HG03066 (cell line): Measurements from ENCODE around the gene PPP1R12A.

ENCODE experiments used
- ATAC-seq: cut with Tn5 transposase; IDR thresholded peaks from one replicate; pipeline ENCODE4 v1.9.1; 2021; ENCODE audit warnings: low read depth; ENCODE audit not compliant: unreplicated experiment

Gene PPP1R12A

DNA sequence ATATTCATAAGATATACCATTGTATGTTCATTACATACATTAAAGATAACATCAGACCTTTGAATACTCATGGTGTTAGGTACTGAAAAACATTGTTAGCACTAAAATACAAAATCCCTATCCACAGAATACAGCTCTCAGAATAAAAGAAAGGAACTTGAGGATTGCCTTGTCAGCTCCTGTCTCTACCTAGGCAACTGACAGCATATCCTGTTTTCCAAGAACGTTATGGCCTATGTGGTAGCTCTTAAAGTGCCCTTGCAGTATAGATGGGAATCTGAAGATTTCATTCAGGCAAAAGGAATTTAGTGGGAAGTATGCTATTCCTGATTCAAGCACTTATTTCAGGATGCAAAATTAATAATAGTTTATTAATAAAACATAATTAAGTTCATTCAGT, 1.8 kb upstream of the PPP1R12A start:
- no peak for ATAC-seq

DNA sequence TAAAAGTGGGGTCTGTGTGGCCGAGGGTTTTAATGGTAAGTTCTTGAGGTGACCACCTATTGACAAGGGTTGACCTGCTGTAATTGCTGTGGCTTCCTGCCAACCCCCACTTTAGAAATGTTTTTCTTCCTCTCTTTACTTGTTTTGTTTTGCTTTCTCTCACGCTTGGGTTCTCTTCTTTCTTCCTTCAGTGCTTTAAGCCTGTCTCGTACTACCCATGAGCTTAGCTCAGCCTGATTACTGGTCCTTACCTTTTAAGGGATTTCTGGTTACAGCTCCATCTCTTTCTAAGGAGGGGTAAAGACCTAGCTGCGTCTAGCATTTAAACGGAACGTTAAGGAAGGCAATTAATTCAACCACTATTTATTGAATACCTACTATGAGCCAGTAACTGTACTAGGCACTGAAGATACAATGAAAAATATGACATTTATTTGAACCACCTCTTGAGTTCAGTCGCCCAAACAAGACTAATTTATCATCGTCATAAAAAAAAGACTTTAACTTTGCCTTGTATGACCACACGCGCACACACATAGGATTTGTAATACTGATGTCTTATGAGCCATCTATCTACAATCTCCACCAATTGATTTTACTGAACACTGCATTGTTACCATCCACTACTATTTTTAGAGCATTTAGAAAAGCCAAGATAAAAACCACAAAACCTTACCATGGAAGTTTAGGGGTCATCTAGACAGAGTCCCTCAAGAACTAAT, 888 bp upstream of the PPP1R12A start:
- ATAC-seq = peak; percentile 27

DNA sequence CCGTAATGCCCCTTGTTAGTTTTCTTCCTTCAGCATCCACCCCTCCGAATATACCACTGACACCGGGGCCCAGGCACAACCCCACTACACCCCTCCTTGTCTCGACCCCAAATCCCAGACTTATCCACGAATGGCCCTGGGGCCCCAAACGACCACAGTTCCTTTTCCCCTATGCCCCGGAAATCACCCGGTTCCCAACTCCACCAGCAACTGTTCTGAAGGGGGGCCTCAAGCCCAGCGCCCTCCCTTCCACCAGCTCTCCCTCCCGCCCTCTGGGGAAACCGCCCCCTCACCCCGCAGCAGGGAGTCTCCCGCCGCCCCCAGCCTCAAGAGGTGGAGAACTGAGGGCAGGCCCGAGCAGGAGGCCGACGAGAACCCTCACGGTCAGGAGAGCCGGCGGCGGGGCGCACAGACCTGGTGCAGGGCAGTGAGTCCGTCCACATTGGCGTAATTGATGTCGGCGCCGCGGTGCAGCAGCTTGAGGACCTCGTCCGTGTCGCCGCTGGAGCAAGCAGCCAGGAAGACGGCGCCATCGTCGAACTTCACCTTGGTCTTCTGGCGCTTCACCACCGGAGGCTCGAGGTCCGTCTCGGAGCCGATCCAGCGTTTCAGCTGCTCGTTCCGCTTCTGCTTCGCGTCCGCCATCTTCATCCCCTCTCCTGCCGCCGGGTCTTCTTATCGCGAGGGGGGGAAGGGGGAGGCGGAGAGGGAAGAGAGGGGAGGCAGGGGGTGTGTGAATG, 446 bp downstream of the PPP1R12A start:
- ATAC-seq = peak; percentile 20

DNA sequence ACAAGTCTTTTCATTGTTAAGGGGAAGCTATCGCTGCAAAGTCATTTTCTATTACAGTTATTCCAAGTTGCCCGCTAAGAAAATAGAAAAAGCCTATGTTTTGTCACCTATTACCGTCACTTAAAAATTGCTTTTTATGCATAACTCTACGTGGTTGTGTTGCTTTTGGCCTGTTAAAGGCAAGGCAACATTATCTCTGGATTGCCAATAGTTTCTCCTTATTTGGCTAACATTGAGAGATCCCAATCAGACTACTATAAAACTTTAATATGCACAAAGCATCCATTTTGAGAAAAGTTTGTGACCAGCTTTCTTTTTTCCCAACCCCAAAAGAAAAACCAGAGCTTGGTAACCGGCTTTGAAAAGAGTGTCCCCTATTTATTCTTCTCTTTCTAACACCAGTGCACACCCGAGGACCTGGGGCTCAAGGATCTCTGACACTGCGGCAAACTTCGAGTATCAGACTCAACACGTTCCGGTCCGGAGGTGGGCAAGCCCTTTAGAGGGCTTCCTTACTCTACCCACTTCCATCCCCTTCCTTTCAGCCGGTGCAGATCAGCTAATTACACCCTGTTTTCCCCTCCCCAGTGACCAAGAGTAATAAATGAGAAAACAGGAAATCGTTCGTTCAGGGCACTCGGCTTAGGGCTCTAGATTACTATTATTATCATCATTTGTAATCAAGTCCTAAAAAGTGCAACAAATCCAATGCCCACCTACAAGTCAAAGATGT, 1.2 kb downstream of the PPP1R12A start:
- no peak for ATAC-seq

DNA sequence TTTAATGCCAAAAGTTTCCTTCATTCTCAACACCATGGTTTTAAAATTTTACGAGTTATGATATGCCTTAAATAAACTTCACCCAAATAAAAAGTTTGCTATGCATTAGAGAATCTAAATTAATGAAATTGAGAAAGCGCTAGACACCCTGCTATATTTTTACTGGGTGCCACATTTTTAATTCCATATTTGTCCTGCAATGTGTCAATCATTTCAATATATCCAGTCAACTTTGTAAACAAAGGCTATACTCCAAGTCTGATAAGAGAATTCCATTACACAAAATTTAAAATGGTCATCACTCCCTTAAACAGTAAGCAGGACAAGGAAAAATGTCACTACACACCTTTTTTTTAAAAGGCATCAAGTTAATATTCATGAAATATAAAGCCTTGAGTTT, 1.9 kb downstream of the PPP1R12A start:
- ATAC-seq = no peak

DNA sequence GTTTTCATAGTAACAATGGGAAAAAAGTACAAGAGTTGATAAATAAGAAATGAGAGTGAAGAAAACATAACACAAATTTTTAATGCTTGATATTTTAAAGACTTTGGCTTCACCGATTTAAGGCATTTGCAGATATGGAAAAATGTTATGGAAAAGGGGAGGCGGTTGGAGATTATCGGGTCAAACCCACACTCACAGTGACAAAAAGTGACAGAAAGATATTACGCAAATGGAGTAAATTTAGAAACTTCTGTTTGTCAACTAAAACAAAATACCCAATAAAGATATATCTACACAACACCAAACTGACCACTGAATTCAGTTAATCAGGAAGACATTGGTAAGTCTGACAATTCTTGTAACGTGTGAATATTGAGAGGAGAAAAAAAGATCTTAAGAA, 2.5 kb downstream of the PPP1R12A start:
- ATAC-seq = no peak

DNA sequence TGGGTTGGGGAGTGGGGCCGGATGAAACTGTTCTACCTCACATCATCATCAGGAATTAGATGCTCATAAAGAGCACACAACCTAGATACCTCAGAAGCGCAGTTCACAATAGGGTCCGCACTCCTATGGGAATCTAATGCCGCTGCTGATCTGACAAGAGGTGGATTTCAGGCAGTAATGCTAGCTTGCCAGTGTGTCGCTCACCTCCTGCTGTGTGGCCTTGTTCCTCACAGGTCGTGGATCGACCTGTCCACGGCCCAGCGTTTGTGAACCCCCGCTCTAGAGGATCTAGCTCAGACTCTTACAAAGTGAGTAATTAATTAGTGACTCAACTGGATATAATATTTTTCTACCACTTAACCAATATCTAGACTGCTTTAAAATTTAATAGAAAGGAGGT, 5.8 kb downstream of the PPP1R12A start:
- ATAC-seq = no peak

DNA sequence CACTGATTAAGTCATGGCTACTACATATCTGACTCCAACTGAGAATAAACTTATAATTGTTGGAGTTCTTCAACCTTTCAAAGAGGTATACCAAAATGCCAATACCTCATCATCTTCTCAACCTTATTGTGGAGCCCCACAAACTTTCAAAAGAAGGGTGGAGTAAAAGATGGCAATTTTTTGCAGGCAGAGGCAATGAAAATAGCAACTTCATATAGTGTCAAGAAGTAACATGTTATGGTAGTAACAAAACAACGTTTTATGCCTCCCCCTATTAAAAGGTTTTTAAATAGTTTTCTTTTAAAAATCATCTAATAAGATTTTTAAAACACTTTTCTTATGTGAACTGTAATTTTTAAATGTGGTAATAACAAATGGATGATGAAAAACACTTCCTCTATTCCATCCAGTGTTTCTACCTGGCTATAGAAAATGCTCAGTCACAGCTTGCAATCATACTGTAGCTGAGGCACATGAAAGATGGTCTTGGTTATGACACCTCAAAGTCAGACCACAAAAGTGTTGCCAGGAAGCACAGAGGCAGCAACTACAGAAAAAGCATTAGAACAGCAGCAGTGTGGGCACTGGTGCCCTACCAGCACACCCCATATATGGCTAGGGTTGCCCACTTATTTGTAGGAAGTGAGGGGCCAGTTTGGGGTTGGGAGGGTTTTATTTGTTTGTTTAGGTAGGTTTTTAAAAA, 7.0 kb downstream of the PPP1R12A start:
- ATAC-seq = peak; percentile 97

DNA sequence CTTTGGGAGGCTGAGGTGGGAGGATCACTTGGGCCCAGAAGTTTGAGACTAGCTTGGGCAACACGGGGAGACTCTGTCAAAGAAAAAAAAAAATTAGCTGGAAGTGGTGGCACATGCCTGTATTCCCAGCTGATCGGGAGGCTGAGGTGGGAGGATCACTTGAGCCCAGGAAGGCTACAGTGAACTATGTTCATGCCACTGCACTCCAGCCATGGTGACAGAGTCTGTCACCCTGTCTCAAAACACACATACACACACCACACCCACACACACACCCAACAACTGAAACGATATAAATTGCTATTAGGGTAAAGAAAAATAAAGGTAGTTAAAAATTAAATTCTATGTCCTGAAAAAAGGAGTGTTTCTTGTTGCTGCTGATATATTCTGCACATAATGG, 7.9 kb downstream of the PPP1R12A start:
- no peak for ATAC-seq

DNA sequence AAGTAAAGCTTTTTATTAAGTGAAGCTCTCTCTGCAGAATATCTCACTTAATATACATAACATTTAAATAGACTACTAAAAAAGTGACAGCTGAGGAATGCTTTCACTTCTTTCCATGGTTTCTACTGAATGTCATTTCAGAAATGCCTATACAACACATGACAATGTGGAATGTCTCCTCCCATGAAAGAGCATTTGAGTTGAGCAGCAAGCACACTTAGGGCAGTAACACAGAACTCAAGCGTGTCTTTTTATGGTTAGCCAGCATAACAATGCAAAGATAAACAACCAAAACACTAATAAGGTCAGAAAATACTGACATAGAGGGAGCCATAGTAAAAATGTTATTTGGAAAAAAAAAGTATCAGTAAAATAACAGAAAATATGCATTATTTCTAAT, 9.4 kb downstream of the PPP1R12A start:
- ATAC-seq = no peak

DNA sequence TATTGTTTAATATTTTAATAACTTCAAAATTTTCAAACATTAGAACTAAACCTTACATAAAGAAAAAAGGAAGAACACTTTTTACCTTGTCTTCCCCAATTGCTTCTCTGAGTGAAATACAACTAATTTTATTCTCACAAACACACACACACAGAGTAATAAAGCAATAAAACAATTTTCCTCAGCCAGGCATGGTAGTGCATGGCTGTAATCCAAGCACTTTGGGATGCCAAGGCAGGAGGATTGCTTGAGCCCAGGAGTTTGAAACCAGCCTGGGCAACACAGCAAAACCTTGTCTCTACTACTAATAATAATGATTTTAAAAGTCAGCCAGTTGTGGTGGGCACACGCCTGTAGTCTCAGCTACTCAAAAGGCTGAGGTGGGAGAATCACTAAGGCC, 13.1 kb downstream of the PPP1R12A start:
- no peak for ATAC-seq

DNA sequence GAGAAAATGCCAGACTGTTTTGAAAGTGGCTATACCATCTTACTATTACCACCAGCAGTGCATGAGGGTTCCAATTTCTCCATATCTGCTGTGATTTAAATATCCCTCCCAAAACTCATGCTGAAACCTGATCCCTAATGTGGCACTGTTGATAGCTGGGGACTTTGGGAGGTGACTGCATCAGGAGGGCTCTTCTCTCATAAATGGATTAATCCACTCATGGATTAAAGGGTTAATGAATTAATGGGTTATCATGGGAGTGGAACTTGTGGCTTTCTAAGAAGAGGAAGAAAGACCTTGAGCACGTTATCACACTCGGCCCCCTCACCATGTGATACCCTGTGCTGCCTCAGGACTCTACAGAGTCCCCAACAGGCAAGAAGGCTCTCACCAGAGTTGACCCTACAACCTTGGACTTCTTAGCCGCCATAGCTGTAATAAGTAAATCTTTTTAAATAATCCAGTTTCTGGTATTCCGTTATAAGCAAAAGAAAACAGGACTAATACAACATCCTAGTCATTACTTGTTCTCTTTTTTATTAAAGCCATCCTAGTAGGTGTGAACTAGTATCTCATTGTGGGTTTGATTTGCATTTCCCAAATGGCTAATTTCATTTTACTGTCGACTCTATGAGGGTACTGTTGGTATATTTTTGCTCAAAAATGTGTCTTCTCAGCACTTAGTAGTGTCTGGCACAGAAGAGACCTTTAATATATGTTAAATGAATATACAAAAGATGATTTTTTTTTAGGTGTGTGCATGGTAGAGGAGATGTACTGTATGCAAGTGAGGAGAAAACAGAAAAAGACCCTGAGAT, 14.3 kb downstream of the PPP1R12A start:
- no peak for ATAC-seq

DNA sequence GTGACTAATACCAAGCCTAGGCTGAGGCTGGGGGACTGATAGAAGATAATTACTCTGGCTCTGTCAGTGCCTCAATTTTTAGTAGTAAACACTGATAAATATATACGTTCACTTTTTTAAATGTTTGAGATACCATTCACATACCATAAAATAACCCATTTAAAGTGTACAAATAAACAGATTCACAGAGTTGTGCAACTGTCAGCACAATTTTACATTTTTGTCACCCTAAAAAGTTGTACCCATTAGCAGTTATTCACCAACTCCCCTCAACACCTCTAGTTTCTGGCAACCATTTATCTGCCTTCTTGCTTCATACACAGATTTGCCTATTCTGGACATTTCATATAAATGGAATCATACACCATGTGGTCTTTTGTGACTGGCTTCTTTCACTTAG, 15.1 kb downstream of the PPP1R12A start:
- no peak for ATAC-seq

DNA sequence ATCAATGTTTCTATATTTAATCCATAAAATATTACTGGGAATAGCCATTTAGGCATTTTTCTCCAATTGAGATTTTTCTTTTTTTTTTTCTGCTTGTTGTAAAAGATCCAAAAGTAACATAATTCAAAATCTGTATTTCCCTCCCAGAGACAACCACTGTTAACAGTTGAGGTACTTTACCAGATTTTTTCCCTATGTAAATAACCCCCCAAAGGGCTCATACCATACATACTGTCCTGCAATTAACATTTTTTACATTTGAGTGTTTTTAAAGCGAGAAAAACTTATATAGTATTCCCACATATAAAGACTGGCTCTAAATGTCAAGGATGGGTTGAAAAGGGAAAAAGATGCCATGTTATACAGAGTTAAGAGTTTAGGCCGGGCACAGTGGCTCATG, 18.1 kb downstream of the PPP1R12A start:
- no peak for ATAC-seq

DNA sequence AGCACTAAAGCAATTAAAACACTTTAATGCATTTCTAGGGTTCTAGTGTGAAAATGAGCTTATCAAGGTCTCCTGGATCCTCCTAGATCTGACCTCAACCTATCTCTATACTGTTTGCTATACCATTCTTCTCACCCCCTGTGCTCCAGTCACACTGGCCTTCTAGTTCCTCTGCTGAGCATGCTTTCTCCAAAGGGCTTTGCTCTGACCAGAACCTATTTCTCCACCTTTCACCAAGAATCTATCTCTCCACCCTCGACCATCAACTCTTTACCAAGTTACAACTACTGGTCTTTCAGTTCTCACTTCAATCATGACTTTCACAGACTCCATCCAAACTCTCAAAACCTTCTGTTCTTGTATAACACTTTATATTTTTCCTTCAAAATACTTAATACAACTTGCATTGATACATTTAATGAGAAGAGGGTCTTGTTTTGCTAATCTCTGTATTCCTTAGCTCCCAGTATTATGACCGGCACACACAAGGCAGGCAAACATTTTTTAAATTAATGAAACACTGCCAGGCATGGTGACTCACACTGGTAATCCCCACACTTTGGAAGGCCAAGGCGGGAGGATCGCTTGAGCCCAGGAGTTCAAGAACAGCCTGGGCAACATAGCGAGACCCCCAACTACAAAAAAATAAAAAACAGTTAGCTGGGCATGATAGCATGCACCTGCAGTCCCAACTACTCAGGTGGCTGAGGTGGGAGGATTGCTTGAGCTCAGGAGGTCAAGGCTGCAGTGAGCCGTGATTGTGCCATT, 22.8 kb downstream of the PPP1R12A start:
- no peak for ATAC-seq

DNA sequence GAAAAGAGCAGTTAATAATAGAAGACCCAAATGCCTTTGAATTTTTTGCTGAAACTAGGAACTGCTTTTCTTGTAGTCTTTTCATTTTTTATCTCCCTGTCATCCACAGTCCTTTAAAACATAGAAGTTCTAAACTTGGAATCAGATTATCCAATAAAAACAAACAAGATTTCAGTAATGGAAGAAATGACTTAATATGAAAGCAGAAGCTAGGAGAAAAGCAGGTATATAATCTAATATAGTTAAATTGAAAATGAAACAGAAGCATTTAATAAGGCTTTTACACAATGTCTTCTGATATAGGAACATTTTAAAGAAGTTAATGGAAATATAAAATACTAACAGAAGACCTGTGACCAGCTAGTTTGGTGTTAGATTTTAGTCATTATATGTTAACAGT, 26.5 kb downstream of the PPP1R12A start:
- no peak for ATAC-seq

DNA sequence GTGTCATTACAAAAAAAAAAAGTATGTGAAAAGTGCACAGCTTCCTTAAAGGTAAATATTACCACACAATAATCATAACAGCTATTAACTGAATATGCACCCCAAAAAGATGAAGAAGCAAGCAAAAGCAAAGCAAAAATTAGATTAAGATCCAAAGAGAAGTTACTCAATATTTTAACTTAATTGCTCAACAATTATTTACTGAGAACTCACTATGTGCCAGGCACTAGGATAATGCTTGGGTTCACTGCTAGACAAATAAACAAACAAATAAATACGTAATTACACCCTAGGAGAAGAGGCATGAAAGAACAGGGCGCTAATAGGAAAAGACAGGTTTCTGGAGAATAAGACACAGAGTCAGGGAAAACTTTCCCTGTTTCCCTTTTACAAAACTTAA, 33.4 kb downstream of the PPP1R12A start:
- ATAC-seq = no peak

DNA sequence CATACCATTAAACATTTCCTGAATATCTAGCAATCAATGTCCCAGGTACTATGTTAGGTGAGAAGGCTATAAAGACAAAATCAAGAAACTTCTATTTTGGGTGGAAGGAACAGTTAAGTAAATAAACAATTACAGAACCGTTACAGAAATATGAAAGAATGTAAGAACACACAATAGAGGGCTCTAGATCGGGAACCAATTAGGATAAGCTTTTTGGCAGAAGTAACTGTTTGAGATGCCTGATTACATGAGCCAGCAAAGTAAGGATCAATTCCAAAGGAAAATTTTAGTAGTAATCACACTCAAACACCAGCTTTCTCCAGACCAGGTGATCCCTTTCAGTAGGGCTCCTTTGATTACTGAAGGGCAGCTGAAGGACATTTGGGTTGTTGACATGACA, 33.9 kb downstream of the PPP1R12A start:
- no peak for ATAC-seq

DNA sequence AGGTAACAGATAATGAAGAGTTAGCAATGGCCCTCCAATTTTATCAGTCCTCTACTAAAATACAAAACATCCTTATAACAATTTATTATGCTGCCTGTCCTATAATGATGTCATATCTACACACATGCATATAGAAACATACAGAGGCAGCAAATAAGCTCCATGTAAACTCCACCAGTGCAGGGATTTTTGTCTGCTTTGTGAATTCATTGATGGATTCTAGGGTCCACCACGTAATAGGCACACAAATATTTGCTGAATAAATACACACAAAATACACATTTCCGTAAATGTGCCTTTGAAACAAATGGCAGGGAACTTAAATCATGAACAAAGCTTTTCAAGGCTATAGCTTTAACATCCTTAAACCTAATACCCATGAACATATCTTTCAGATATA, 34.7 kb downstream of the PPP1R12A start:
- ATAC-seq = no peak
